NCI-H128 (cell line): ENCODE measurements around the gene PIGQ.

ENCODE experiments used
- DNase-seq: peaks from one replicate; lab custom pipeline; 2025; ENCODE audit not compliant: unreplicated experiment; lab: John Stamatoyannopoulos, UW

Gene PIGQ

GRCh38 chr16:625977-626765 lies 56.4 kb downstream of the PIGQ start:
- DNase-seq, result no peak

- DNase-seq, result no peak
Measured at GRCh38 chr16:626787-627453, 57.2 kb downstream of the PIGQ start.

- no peak for DNase-seq
Measured at GRCh38 chr16:627454-628239, 57.9 kb downstream of the PIGQ start.

GRCh38 chr16:628321-629061 lies 58.7 kb downstream of the PIGQ start:
- no peak for DNase-seq

GRCh38 chr16:629185-629832 lies 59.5 kb downstream of the PIGQ start:
- no peak for DNase-seq

GRCh38 chr16:629833-630248 lies 60.1 kb downstream of the PIGQ start:
- no peak for DNase-seq

- DNase-seq, result no peak
Measured at GRCh38 chr16:630249-630814, 60.6 kb downstream of the PIGQ start.

- DNase-seq, result no peak
Measured at GRCh38 chr16:630815-631405, 61.1 kb downstream of the PIGQ start, which contains the start of gene WFIKKN1. Gene WFIKKN1, plus strand, starts transcription at chr16:630985. Its CDS starts 269 bp downstream, at chr16:631254.

- DNase-seq, result no peak
Measured at GRCh38 chr16:631808-632358, 62.1 kb downstream of the PIGQ start.

GRCh38 chr16:632486-633335 lies 62.9 kb downstream of the PIGQ start:
- DNase-seq, result no peak

GRCh38 chr16:633336-634050 lies 63.7 kb downstream of the PIGQ start:
- DNase-seq, result no peak
